Measurements from ENCODE around the gene AKR1C4.
"Not testable (repeated sequence)": the region's sequence is repeated elsewhere in the genome, so short reads cannot be mapped to it uniquely, and the experiment has no call there.

Gene AKR1C4

DNA sequence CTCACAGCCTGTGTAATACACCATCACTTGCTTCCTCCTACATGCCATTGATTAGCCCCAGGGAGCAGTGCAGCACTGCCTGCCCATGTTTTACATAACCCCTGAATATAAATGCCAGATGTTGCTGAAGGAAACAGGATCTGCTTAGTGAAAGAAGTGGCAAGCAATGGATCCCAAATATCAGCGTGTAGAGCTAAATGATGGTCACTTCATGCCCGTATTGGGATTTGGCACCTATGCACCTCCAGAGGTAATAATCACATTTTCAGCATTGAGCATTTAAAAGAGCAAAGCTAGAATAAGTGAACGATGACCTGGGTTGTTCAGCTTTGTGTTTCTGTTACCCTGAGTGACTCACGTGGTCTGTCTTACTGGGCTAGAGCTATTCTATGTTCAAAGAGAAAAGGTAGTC lies at the start of gene AKR1C4:
Gene AKR1C4 (plus strand): TSS at position 136 of the 412 bp plus-strand sequence. CDS start 31 bp downstream, at position 167.
- DNase-seq (ENCODE audit: extremely low read depth in 1 of 2, low read depth in 1 of 2) = no peak

DNA sequence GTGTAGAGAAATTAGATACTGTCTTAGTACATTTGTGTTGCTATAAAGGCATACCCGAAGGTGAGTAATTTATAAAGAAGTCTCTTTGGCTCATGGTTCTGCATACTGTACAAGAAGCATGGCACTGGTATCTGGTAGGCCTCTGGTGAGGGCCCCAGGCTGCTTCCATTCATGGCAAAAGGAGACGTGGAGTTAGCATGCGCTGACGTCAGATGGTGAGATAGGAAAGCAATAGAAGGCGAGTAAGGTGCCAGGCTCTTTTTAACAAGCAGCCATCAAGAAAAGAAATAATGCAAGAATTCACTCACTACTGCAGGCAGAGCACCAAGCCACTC lies 49.8 kb upstream of the AKR1C4 start:
- no peak for DNase-seq (ENCODE audit: extremely low read depth in 1 of 2, low read depth in 1 of 2)

DNA sequence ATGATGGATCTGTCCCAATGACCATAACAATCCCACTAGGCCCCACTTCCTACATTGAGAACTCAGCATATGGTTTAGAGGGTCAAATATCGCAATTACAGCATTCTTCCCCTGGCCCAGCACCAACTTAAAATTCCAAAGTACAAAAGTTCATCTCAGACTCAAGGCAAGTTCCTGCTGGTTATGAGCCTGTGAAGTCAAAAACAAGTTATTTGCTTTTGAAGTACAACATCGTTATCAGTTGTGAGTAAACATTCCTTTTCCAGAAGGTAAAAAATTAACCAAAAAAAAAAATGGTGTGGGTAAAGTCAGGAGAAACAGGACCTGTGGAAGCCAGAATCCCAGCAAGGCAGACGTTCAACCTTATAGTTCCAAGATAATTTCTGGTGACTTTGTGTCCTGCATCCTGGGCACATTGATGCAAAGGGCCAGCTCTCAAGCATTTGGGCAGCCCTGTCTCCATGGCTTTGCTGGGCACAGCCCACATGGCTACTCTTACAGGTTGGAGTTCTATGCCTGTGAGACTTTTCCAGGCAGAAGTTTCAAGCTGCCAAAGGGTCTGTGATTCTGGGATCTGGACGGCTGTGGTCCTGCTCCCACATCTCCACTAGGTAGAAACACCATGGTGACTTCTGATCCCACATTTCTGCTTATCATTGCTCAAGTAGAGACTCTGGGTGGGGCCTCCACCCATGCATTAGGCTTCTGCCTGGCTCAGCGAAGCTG lies 49.2 kb upstream of the AKR1C4 start:
- no peak for DNase-seq (ENCODE audit: extremely low read depth in 1 of 2, low read depth in 1 of 2)

DNA sequence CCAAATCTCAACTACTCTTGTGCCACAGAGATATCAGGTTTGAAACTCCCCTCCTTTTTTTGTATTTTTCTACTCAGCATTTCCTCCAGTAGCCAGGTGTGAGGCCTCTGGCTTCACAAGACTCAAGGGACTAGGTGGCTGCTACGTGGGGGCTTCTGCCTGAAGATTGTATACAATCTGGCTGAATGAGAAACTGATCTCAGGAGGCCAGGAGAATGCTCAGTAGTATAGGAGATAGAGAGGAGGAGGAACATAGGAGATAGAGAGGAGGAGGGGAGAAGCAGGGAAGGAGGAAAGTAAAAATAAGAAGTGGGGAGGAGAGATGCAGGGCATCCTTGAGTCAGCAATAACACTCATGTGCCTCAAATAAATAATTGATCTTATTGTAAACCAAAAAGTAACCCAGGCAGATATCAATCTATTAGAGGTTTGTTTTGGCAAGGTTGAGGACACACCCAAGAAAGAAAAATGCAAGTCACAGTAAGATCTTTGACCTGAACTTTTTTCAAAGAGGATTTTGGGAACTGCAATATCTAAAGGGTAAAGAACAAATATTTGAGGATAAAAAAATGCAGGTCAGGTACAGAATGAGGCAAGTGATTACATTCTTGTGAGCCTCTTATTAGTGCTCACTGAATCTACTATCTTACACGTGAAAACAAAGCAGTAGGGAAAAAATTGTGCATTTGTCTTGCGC lies 48.5 kb upstream of the AKR1C4 start:
- no peak for DNase-seq (ENCODE audit: extremely low read depth in 1 of 2, low read depth in 1 of 2)

DNA sequence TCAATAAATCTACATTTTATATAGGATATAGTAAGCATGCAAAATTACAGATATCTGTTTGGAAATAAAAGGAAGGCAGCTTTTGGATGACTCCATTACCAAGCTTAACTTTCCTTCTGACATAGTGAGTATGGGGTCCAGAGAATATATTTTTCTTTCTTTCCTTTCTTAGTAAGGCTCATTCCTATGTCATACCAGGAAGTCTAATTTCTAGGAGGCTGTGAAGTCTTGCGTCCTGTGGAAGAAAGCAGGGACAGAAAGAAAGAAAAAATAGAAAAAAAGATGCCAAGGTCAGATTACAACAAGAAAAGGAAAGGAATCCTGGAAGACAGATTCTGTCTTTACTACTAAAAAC lies 48.0 kb upstream of the AKR1C4 start:
- DNase-seq (ENCODE audit: extremely low read depth in 1 of 2, low read depth in 1 of 2) = no peak

DNA sequence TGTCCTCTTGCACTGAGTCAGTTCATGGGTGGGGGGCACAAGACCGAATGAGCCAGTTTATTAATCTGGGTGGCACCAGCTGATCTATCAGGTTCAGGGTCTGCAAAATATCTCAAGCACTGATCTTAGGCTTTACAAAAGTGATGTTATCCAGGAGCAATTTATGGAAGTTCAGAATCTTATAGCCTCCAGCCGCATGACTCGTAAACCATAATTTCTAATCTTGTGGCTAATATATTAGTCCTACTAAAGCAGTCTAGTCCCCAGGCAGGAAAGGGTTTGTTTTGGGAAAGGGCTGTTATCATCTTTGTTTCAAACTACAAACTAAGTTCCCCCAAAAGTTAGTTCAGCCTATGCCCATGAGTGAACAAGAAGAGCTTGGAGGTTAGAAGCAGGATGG lies 45.6 kb upstream of the AKR1C4 start:
- no peak for DNase-seq (ENCODE audit: extremely low read depth in 1 of 2, low read depth in 1 of 2)

DNA sequence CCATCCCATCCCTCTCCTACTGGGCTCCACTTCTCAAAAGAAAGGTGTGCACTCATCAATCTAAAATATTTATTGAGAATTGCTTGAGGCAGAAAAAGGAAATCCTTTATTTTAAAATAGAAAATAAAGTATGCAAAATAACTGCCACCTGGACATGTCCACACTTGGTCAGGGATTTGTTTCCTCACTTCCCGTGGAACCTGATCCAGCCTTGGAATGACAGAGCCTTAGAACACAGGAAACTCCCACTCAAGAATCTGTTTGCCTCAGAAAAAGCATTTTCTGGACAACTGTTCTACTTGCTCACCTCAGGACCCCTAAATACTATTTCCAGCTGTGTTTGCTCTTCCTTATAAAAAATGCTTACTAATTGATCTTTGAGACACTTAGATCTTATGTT lies 40.7 kb upstream of the AKR1C4 start:
- no peak for DNase-seq (ENCODE audit: extremely low read depth in 1 of 2, low read depth in 1 of 2)

DNA sequence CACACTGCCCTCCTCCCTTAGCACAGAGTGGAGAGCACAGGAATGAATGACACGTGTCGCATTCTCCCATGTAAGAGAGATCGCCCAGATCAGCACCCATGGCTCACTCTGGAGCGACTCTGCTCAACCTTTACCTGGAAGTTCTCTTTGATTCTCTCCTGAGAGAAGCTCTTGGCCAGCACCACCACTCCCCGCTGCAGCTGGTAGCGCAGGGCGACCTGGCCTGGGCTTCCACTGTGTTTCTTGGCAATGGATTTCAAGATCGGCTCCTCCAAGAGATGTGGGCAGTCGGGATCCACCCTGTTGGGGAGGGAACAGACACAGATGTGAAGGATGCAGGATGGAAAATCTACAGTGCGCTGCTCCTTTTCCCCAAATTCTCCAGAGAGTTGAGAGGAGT lies 39.1 kb upstream of the AKR1C4 start:
- no peak for DNase-seq (ENCODE audit: extremely low read depth in 1 of 2, low read depth in 1 of 2)

DNA sequence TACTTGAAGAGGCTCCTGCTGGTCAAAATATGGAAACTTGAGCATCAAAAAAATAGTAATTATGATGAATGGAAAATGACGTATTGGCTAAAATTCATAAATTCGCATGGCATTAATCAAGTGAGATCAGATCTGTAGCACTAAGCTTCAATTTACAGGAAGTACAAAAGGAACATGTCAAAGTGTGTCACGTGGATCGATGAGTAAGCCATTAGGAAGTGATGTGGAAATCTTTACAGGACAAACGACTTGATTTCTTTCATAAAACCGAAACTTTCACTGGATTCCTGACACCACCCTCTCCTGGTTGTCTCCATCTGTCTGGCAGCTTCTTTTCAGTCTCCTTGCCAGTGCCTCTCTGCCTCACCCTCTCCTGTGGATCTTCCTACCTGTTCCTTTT lies 37.5 kb upstream of the AKR1C4 start:
- no peak for DNase-seq (ENCODE audit: extremely low read depth in 1 of 2, low read depth in 1 of 2)

DNA sequence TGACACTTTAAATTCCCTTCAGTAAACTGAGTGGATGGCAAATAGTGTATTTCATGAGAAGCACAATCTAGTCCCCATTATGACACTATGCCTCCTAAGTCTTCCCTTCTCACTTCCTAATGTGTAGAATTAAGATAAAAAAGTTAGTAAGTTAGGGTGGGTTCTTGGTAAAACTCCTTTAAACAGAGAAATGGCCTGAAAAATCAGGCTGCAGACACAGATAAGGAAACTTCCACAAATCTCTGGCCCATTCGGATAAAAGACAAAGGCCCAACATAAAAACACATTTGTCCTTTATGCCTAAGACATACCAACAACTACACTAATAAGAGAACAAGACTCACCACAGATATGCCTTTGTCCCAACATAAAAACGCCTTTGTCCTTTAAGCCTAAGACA lies 33.1 kb upstream of the AKR1C4 start:
- DNase-seq (ENCODE audit: extremely low read depth in 1 of 2, low read depth in 1 of 2) = no peak

DNA sequence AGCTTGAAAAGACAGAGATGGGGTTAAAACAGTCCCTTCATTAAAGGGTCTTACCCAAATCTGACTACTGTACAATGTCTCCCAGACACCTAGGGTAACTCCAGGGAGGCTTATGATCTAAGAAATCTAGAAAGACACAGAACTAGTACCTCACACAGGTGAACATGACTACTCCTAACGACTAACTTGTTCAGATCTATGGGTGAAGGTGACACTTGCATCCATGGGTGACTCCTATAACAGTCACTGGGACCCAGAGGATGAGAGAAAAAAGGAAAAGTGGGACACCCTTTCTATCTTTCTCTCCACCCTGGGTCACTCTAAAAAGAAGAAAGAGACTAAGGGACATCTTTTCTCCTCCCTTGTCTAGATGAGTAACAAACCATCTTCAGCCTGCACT lies 30.9 kb upstream of the AKR1C4 start:
- DNase-seq (ENCODE audit: extremely low read depth in 1 of 2, low read depth in 1 of 2) = no peak

DNA sequence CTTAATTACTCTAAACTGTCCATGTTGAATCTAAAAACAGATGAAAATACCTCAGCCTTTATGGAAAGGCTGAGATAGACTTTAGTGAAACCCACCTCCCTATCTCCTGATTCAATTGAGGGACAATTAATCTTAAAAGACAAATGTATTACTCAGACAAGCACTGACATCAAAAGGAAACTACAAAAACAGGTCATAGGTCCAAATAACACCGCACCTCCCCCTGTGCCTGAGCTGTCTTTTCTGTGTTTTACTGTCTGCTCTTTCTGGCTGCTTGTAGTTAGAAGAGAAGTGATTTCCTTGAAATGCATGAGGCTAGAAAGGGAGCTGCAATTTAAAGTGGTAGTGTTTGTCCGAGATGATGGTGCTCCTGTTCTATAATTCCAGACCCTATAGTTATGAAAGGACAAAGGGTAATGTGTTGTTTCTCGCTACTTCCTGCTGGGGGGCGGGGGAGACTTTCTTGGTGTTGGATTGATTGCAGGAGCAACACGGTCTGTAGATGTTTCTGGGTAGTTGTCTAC lies 27.7 kb upstream of the AKR1C4 start:
- DNase-seq (ENCODE audit: extremely low read depth in 1 of 2, low read depth in 1 of 2) = peak in 1 of 2 donors; percentile 39

DNA sequence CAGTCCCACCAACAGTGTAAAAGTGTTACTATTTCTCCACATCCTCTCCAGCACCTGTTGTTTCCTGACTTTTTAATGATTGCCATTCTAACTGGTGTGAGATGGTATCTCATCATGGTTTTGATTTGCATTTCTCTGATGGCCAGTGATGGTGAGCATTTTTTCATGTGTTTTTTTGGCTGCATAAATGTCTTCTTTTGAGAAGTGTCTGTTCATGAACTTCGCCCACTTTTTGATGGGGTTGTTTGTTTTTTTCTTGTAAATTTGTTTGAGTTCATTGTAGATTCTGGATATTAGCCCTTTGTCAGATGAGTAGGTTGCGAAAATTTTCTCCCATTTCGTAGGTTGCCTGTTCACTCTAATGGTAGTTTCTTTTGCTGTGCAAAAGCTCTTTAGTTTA lies 21.1 kb upstream of the AKR1C4 start:
- DNase-seq (ENCODE audit: extremely low read depth in 1 of 2, low read depth in 1 of 2) = not testable (repeated sequence)

DNA sequence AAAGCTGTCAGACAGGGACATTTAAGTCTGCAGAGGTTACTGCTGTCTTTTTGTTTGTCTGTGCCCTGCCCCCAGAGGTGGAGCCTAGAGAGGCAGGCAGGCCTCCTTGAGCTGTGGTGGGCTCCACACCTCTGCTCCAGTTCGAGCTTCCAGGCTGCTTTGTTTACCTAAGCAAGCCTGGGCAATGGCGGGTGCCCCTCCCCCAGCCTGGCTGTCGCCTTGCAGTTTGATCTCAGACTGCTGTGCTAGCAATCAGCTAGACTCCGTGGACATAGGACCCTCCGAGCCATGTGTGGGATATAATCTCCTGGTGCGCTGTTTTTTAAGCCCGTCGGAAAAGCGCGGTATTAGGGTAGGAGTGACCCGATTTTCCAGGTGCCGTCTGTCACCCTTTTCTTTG lies 16.1 kb upstream of the AKR1C4 start:
- not testable (repeated sequence) for DNase-seq (ENCODE audit: extremely low read depth in 1 of 2, low read depth in 1 of 2)

DNA sequence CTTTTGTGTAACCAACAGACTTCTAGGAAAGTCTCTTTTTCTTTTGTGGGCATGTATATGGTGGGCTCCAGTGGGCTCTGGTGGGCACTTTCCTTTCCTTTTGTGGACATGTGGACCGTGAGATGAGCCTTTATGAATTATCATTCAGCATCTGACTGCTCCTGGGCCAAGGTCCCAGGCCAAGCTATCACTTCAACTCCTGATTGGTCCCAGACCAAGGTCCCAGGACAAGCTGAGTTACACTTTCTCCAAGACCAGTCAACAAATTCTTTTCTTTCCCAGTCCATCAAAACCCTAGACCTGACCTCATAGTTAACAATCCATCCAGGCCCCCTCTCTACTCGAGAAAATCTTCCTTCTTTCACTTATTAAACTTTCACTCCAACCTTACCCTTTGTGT lies 12.7 kb upstream of the AKR1C4 start:
- DNase-seq (ENCODE audit: extremely low read depth in 1 of 2, low read depth in 1 of 2) = no peak

DNA sequence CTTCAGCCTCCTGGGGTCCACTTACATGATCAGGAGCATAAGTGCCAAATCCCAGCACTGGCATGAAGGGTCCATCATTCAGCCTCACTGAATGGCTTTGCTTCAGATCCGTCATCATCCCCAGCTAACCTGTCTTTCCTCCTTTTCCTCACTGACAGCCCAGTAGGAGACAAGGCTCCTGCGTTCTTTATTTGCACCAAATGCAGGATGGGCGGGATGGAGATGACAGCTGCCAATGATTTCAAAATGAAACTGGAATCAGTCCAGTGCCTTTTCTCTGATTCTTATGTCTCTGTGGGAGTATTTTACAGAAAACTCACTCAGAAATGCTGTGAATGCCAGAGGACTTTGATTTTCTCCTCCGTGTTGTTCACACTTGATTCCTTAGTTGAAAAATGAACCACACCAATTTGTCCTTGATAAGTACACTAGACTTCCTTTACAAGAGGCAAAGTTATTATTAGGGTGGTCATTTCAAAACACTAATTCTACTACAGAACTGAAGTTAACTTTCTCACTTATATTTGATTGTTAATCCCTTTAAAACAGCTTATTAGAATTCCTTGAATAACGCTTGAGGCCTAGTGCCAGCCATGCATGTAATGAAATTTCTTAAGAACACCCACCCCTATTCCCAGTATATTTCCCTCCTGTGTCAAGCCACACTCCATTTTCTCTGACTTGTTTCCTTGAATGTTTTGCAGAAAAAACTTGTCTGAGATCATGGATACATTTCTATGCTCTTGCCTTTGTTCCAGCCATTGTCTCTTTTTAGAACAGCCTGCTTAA lies 11.5 kb upstream of the AKR1C4 start, which contains the start of gene AKR1C8:
Gene AKR1C8 (minus strand): TSS at position 164 of the 789 bp plus-strand sequence. CDS start 46 bp downstream, at position 118.
- no peak for DNase-seq (ENCODE audit: extremely low read depth in 1 of 2, low read depth in 1 of 2)

DNA sequence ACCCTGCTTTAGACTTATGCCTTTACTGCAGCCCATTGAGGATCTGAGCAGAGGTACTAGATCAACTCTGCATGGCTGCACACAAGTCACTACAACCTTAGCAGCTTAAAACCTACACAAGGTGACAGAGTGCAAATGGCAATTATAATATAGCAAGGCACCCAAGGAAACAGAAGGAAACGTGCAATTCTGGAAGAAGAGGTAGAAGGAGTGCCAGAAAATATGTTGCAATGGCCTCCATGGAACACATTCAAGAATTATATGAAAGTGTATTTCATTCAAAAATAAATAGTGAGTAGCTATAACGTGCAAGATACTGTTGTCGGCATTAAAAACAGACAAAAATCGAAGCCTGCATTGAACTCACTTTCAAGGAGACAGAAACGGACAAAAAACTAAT lies 8.8 kb upstream of the AKR1C4 start:
- no peak for DNase-seq (ENCODE audit: extremely low read depth in 1 of 2, low read depth in 1 of 2)

DNA sequence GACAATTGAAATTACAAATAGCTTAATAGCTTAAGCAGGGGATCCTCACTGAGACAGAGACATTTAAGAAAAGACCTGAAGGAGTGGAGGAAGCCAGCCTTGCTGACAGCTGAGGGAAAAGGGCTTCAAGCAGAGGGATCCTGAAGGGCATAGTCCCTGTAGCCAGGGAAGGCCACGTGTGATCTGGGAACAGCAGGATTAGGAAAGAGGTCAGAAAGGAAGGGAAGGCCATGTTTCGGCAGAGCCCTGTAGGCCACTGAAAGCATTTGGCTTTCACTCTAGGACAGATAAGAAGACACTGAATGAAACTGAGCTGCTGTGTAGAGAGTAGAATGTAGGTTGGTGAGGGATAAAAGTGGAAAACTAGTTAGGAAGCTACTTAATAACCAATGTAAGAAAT lies 8.3 kb upstream of the AKR1C4 start:
- DNase-seq (ENCODE audit: extremely low read depth in 1 of 2, low read depth in 1 of 2) = no peak

DNA sequence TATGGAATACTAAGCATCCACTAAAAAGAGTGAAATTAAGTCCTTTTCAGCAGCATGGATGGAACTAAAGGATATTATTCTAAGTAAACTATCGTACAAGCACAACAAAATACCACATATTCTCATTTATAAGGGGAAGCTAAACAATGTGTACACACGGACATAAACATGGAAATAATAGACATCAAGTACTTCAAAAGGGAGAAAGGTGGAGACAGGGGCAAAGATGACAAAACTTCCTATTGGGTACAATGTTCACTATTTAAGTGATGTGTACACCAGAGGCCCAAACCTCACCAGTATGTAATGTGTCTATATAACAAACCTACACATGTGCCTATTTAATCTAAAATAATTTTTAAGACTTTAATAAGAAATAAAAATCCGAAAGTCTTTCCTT lies 2.2 kb upstream of the AKR1C4 start:
- no peak for DNase-seq (ENCODE audit: extremely low read depth in 1 of 2, low read depth in 1 of 2)

DNA sequence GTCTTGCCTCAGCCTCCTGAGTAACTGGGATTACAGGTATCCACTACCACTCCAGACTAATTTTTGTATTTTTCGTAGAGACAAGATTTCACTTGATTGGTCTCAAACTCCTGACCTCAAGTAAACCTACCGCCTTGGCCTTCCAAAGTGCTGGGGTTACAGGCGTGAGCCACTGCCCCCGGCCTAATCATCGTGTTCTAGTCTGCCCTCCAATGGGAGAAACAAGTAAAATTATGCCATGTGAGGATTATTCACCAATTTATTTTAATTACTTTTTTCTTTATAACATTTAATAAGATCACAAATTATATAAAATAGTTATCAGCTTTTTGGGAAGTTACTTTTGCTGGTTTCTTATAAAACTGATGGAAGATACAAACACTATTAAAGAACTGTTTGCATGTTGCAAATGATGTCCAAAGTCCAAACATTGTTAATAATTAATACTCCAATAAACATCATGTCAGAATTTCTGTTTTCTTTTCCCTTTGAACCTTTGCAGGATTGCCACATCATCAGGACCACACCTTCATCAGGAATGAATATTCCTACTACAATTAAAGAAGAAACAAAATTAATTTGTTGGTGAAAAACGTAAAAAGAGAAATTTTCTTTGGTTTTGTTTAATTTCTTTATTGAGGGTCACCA lies 786 bp upstream of the AKR1C4 start:
- DNase-seq (ENCODE audit: extremely low read depth in 1 of 2, low read depth in 1 of 2) = no peak

DNA sequence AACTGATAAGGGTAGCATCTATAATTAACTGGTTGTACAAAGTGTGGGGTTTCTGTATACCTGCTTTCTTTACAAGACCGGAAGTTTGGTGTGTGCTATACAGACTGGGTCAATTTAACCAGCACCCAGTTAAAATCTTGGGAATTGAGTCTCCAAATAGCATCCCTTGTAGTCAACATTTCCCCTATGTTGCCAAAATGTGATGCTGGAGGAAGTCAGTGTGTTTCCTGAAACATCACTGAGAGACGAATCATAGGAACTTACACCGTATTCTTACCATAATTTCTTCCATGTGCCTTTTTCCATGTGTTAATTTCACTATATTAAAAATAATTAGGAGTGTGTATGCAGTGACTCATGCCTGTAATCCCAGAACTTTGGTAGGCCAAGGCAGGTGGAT lies 1.7 kb downstream of the AKR1C4 start:
- no peak for DNase-seq (ENCODE audit: extremely low read depth in 1 of 2, low read depth in 1 of 2)
